ENCODE data around the gene HYAL4. TPM values are rescaled to one million over a fixed set of nuclear protein-coding genes. Genes with fewer than 3 reads are reported as not detected.

HYAL4 gene, protein sequence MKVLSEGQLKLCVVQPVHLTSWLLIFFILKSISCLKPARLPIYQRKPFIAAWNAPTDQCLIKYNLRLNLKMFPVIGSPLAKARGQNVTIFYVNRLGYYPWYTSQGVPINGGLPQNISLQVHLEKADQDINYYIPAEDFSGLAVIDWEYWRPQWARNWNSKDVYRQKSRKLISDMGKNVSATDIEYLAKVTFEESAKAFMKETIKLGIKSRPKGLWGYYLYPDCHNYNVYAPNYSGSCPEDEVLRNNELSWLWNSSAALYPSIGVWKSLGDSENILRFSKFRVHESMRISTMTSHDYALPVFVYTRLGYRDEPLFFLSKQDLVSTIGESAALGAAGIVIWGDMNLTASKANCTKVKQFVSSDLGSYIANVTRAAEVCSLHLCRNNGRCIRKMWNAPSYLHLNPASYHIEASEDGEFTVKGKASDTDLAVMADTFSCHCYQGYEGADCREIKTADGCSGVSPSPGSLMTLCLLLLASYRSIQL
- not detected in 2 replicates for total RNA-seq

DNA sequence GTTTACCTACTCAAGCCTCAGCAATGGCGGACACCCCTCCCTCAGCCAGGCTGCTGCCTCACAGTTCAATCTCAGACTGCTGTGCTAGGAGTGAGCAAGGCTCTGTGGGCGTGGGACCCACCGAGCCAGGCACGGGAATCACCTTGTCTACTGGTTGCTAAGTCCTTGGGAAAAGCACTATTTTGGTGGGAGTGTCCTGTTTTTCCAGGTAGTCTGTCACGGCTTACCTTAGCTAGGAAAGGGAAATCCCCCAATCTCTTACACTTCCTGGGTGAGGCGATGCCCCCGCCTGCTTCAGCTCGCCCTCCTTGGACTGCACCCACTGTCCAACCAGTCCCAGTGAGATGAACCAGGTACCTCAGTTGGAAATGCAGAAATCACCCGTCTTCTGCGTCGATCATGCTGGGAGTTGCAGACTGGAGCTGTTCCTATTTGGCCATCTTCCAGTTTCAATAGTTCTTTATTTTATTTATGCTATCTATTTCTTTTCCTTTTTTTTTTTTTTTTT, at the start of gene HYAL4:
Gene HYAL4, plus strand, starts transcription at position 458 of the 508 bp plus-strand sequence. CDS start 23,105 bp downstream, outside the sequence.

DNA sequence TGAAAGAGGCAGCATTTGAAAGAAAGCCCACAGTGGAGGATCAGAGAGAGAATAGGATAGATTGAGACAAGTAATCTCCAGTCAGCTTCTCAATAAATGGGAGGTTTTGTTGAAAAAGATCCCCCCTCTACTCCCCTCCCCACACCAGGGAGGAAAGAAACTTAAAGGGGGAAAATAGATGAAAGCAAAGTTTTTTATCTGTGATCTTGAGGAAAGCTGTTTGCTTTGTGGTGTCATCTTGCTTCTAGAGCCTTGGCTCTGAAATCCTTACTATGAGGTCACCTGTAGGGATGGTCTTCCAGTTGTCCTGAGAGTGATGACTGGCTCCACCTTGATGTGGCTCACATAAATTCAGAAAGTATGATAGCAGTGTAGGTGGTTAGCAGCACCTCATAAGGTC, 80.0 kb downstream of the HYAL4 start, which contains the start of gene SPAM1:
Gene SPAM1, plus strand, starts transcription at position 301 of the 400 bp plus-strand sequence. CDS start 28,330 bp downstream, outside the sequence.

Other genes starting within 250 kb of the HYAL4 start
- gene ASB15, start 243.3 kb upstream of the HYAL4 start, total RNA-seq, result not detected in 2 replicates
- not detected in 2 replicates for gene LMOD2, start 189.3 kb upstream of the HYAL4 start, total RNA-seq
- 11.1 and 13.0 TPM in 2 replicates for gene WASL, start 96.2 kb upstream of the HYAL4 start, total RNA-seq
- not detected in 2 replicates for gene SPAM1, start 80.1 kb downstream of the HYAL4 start, total RNA-seq
- gene TMEM229A, start 187.9 kb downstream of the HYAL4 start, total RNA-seq, result not detected in 2 replicates